GM19193 (cell line): ENCODE results near the gene TMEM86B.

Experiments used
- POLR2A ChIP-seq: IDR thresholded peaks from 4 replicates; pipeline ENCODE4 v1.6.1; 2011; ENCODE audit not compliant: insufficient read depth, insufficient read length; ENCODE audit errors: extremely low read depth

Gene TMEM86B

GRCh38 chr19:55248704-55249103 lies 20.1 kb upstream of the TMEM86B start:
- TF ChIP-seq POLR2A: no peak

DNA sequence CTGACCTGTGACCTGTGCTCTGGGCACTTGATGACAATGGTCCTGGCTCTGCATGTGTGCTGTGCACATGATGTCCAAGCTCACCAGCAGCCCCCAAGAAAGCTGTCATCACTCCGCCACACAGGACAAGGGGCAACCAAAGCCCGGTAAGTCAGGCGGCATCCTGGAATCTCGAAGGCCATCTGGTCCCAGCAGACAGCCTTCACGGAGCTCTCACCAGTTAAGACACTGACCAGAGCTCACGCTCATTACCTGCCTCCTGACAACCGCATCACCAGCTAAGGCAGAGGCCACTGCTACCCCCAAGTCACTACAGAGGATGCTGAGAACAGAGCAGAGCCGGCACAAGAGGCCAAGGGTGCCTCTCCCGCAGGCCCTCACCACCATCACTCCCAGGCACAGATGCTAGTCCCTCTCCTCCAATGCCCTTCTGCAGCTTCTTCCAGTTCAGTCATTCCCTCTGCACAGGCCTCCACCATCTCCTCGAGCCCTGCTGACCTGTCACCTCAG lies 19.7 kb upstream of the TMEM86B start:
- TF ChIP-seq POLR2A: no peak

GRCh38 chr19:55247621-55248099 lies 19.1 kb upstream of the TMEM86B start:
- TF ChIP-seq POLR2A: no peak

- no peak for TF ChIP-seq POLR2A
These were observed 18.2 kb upstream of the TMEM86B start for GRCh38 chr19:55246462-55247451.

DNA sequence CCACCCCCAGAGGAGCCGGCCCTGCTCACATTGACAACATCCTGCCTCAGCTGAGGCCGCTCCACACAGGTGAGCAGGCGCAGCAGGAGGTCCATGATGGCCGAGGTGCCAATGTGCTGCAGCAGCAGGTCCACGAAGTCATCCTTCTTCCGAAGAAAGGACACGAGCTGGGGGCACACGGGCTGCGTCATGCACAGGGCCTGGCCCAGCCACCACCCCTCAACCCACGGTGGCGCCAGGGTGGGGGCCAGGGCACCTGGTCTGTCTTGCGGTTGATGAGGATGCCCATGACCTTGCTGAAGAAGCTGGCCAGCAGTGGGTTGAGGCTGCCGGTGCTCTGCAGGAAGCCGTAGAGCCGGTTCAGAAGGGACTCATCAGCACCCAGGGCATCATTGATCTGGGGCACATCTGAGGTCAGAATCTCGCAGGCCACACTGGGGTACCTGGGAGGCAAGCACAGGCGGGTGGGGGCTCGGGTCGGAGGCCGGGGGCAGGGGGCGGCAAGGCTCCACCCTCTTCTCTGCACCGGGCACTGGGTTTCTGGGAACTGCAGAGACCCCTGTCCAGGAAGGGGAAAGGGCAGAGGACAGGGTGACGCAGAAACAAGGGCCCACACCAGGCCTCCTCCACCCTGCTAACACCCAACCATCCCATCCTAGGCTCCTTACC lies 16.8 kb upstream of the TMEM86B start:
- TF ChIP-seq POLR2A: no peak

DNA sequence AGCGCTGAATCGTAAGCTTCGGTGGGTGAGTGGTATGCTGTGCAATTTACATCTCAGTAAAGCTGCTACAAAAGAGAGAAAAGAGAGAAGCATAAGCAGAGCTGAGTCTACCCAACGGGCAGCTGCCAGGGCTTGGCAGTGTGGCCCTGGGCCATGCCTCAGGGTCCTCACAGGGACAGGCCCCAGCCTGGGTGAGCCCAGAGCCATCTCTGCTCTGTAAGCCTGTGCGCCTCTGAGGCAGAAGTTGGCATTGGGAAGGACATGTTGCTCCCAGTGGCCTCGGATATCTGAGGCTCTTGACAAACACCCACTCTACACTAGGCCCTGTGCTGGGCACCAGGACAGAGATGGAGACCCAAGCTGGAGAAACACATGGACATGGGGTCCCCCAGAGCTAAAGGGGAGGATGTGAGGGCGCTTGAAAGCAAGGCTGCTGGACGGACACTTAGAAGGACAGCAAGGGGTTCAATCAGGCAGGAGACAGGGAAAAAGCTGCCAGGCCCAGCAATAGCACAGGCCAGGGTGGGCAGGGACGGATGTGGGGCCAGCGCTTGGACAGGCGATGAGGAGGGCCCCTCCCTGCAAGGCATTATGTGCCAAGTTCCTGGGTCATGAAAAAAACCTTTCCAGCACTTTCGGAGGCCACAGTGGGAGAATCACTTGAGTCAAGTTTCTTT lies 15.6 kb upstream of the TMEM86B start:
- no peak for TF ChIP-seq POLR2A

GRCh38 chr19:55242517-55242916 lies 14.0 kb upstream of the TMEM86B start:
- no peak for TF ChIP-seq POLR2A

- TF ChIP-seq POLR2A: no peak
These were observed 13.4 kb upstream of the TMEM86B start for GRCh38 chr19:55241935-55242464.

GRCh38 chr19:55241143-55241934 lies 12.8 kb upstream of the TMEM86B start:
- TF ChIP-seq POLR2A: no peak

GRCh38 chr19:55240713-55241020 lies 12.1 kb upstream of the TMEM86B start:
- TF ChIP-seq POLR2A: no peak

DNA sequence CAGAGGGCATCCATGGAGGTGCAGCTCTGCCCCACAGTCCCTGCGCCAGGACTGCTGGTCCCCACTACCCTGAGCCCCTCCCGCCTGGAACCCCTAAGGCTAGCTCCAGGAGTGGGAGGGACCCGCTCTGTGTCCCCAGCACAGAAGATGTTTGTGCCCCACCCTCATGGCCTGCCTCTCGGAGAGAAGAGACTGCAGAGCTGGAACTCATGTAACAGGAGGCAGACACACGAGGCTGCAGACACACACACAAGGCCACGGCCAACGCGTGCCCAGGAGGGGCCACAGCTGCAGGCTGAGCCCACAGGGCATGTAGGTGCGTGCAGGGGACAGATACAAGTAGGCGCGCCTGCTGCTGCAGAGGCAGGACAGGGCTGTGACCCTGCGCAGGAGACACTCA lies 10.4 kb upstream of the TMEM86B start:
- no peak for TF ChIP-seq POLR2A

DNA sequence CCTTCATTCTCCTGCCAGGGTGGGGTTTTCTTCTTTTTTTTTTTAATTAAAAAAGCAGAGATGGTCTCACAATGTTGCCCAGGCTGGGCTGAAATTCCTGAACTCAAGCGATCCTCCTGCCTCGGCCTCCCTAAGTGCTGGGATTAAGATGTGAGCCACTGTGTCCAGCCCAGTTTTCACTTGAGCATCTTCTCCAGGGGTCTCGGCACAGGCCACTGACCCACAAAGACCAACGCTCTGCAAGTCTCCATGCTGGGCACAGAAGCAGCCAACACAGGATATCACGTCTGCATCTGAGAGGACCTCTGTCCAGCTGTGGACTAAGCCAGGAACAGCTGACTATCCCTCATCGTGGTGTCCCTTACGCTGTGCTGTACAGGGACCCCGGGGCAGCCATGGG lies 9.5 kb upstream of the TMEM86B start:
- TF ChIP-seq POLR2A: no peak

DNA sequence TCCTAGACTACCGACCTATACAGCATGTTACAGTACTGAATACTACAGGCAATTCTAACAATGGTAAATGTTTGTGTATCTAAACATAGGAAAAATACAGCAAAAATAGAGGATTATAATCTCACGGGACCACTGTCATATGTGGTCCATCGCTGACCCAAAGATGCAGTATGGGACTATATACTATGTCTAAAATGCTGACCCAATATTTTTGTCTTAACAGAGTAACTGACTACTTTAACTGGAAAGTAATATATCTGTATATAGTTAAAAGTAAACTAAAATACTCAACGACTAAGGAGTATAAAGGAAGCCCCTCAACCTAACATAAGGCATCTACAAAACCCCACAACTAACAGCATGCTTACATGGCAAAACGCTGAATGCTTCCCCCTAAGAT lies 4.4 kb upstream of the TMEM86B start:
- no peak for TF ChIP-seq POLR2A

- no peak for TF ChIP-seq POLR2A
These were observed 3.7 kb upstream of the TMEM86B start for GRCh38 chr19:55232286-55232602.

- TF ChIP-seq POLR2A: no peak
These were observed 3.1 kb upstream of the TMEM86B start for GRCh38 chr19:55231391-55232285.
